ENCODE results near the gene BAZ1A.
"Not testable (repeated sequence)": the region's sequence is repeated elsewhere in the genome, so short reads cannot be mapped to it uniquely, and the experiment has no call there.

BAZ1A gene

DNA sequence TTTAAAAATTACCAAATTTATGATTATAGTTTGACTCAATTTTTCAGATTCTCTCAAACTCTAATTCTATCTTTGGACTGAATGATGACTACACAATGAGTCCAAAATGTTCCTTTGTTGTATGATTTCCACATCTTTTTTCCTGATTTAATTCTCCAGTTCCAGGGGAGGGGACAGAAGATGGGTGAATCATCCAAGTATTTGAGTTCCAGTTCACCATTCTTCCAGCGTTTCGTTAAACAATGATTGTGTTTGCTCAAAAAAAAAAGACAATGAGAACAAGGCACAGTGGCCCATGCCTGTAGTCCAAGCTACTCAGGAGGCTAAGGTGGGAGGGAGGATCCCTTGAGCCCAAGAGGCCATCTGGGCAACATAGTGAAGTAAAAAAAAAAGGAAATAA lies 23.8 kb downstream of the BAZ1A start:
- no peak for DNase-seq

DNA sequence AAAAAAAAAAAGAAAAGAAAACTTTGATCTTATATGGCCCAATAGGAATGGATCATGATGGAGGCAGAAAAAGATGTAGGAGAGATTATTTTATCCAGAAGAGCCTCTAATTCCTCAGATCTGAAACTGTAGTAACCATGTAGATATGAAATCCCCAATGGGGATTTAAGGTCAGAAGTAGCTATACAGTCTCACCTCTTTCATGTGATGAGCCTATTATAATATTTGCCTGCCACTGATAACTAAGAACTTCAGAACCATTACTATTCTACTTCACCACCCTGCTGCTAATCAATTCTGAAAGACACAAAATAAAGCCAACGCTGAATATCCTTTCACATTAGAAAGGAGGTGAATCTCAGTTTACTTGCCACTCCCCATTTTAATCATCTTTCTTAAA lies 29.3 kb downstream of the BAZ1A start:
- no peak for DNase-seq

DNA sequence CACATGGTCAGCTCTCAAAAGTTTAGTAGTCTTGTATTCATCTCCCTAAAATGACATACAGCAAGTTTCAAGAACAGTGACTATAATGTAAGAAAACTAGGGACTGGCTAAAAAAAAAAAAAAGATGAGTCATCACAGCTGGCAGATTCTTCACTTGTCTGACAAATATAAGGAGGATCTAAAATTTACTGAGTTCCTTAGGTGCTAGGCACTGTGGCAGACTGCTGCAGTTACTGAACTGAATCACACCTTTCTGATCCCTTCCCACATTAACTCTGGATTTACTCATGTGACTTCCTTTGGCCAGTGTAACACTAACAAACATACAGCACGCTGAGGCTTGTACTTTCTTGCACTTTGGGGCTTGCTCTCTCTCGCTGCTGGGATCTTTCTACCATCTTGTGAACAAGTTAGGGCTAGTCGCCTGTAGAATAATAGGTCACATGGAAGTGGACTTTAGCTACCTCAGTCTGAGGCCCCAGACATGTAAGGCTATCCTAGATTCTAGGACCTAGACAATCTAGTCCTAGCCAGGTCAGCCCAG lies 32.1 kb downstream of the BAZ1A start:
- peak; percentile 3 for DNase-seq

DNA sequence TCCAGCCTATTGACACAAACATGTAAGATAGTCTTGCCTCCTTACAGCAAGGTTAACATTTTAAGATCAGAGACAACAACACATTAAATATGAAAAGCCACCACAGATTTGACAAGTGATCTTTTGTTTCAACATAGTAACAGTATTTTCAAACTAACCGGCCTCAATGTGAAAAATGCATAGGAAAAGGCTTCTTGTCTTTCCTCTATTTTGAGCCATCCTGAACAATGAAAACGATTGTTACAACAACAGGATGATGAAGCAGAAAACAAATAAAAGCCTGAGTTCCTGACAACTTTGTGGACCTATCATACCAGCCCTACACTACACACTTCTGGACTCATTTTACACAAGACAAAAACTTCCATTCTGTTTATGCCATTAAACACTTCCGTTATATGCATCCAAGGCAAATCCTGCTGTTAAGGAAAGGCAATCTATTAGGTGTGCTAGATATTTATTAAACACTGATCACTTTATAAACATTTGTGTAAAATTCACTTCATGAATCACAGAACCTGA lies 37.3 kb downstream of the BAZ1A start:
- DNase-seq = no peak

DNA sequence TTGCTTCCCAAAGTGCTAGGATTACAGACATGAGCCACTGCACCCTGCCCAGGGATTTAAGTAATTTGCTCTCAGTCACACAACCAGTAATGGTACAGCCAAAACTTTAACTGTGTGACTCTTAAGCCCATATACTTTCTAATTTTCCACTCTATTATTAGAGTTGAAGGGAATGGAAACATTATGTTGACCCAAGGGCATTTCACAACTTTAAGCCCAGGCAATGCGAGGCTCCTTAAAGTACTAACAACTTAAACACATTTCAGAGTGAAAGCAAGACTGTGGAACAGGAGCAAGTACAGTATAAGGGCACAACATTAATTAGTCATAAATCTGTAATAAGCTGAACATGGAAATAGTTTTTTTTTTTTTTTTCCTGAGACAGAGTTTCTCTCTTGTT lies 39.8 kb downstream of the BAZ1A start:
- DNase-seq = no peak

DNA sequence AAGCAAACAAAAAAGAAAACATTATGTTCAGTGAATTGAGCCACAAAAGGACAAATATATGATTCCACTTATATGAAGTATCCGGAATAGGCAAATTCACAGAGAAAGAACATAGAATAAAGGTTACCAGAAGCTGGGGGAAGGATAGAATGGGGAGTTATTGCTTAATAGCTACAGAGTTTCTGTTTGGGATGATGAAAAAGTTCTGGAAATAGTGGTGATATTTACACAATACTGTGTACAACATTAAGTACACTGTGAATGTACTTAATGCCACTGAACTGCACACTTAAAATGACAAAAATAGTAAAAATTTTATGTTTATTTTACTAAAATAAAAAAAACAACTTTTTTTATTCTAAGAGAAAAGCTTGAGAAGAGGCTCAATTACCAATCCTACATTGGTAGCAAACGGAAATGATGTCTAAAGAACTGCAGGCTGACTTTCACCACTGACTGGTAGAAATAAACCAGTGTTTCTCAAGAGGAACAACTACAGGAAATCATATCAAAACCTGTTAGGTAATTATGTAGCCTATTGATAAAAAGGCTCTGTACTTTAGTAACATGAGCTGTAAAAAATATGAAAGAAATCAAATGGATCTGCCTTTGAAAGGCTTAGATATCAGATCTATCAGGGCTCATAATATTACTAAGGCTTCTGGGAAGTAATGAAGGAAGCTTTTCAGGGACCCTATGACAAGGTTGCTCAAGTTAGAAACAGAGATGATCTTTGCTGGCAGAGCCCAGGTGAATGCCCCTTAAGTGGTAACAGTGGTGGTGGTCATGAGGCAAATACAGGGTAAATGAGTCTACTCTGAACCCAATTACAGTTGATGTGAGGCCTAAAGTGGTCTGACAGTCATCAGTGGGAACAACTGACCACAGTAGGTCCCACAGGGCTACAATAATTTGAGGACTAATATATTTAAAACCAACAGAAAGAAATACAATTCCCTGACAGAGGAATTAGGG lies 41.3 kb downstream of the BAZ1A start:
- no peak for DNase-seq

DNA sequence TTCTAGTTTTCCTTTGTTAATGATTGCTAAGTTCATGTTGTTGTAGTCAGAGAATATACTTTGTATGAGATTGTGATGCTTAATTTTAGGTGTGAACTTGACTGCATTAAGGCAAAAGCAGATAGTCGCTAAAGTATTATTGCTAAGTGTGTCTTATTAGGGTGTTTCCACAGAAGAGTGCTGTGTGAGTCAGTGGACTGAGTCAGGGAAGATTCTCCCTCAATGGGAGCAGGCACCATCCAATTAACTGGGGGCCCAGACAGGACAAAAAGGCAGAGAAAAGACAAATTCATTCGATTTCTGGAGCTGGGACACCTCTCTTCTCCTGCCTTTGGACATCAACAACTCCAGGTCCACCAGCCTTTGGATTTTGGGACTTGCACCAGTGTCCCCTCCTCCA lies 48.5 kb downstream of the BAZ1A start:
- no peak for DNase-seq

DNA sequence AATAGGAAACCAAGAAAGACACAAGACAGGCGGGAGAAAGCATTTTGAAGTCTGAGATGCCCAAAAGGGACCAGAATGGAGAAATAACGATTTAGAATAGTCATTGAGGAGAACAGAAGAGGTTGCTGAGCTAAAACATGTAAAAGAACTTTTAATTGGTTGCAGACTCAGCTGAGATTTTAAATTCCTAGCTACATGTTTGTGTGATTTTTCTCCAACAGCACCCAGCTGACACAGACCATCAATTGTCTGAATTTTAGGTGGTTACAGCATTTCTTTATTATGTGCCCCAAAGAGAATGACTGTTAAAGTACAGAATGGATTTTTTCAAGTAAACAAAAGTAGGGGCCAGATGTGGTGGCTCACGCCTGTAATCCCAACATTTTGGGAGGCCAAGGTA lies 50.3 kb downstream of the BAZ1A start:
- DNase-seq = no peak

DNA sequence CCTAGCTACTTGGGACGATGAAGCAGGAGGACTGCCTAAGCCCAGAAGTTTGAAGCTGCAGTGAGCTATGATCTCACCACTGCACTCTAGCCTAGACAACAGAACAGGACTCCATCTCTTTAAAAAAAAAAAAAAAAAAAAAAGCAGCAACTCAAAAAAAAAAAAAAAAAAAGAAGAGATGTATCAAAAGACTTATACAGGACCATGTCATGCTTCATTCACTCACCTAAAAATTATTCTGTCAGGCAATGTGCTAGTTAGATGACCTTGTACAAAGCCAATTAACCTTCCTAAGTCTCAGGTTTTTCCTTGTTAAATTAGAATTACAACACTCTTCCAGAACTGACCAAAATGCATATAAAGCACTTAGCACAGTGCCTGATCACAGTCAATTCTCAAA lies 50.9 kb downstream of the BAZ1A start:
- no peak for DNase-seq

DNA sequence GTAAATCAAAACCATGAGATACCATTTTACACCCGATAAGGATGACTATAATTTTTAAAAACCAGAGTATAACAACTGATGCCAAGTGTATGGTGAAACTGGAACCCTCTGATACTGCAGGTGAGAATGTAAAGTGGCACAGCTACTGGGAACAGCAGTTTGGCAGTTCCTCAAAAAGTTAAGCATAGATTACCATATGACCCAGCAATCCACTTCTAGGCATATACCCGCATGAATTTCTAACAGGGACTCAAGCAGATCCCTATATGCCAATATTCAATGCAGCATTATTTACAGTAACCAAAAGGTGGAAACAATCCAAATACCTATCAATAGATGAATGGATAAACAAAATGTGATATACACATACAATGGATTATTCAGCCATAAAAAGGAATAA lies 57.4 kb downstream of the BAZ1A start:
- DNase-seq = no peak

DNA sequence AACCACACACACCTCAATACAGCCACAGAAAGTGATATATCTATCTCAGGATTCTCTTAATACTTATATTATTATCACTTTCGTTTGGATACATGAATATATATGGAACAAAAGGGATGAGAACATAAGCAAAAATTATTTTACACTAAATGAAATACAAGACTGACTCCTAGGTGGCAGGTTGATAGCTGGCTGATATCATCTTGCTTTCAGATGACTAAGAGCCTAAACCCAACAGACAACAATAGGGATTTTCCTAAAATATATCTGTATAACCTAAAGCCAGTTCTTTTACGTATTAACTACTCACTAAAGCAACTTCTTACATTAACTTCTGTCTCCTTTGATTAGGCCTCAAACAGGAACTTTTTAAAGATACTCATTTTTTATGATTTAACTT lies 65.1 kb downstream of the BAZ1A start:
- DNase-seq = no peak

DNA sequence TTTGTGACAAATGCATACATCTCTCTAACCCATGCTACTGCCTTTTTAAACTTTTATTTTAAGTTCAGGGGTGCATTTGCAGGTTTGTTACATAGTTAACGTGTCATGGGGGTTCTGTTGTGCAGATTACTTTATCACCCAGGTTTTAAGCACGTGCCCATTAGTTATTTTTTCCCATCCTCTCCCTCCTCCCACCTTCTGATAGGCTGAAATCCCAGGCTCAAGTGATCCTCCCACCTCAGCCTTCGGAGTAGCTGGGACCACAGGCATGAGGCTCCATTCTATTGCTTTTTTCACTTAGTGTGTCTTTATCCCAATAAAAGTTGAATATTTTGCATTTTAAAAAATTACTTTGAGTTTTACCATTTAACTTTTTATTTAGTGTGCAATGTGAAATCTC lies 68.9 kb downstream of the BAZ1A start:
- no peak for DNase-seq

DNA sequence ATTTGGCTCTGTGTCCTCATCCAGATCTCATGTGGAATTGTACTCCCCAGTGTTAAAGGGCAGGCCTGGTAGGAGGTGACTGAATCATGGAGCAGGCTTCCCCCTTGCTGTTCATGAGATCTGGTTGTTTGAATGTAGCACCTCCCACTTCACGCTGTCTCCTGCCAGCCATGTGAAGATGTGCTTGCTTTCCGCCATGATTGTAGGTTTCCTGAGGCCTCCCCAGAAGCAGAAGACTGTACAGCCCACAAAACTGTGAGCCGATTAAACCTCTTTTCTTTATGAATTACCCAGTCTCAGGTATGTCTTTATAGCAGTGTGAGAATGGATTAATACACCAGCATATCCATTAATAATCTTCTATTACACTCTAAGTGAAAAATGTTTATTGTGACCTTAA lies 70.2 kb downstream of the BAZ1A start:
- DNase-seq = no peak

DNA sequence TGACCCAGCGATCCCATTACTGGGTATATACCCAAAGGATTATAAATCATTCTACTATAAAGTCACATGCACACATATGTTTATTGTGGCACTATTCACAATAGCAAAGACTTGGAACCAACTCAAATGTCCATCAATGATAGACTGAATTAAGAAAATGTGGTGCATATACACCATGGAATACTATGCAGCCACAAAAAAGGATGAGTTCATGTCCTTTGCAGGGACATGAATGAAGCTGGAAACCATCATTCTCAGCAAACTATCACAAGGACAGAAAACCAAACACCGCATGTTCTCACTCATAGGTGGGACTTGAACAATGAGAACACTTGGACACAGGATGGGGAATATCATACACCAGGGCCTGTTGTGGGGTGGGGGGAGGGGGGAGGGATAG lies 76.3 kb downstream of the BAZ1A start:
- not testable (repeated sequence) for DNase-seq

DNA sequence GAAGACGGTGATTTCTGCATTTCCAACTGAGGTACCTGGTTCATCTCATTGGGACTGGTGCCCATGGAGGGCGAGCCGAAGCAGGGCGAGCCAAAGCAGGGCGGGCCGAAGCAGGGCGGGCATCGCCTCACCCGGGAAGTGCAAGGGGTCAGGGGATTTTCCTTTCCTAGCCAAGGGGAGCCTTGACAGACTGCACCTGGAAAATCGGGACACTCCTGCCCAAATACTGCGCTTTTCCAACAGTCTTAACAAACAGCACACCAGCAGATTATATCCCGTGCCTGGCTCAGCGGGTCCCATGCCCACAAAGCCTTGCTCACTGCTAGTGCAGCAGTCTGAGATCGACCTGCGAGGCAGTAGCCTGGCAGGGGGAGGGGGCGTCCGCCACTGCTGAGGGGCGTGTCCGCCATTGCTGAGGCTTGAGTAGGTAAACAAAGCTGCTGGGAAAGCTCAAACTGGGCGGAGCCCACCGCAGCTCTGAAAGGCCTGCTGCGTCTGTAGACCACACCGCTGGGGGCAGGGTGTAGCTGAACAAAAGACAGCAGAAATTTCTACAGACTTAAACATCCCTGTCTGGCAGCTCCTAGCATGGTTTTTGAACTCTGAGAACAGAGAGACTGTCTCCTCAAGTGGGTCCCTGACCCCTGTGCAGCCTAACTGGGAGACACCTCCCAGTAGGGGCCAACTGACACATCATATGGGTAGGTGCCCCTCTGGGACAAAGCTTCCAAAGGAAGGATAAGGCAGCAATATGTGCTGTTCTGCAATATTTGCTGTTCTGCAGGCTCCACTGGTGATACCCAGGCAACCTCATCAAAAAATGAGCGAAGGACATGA lies 77.2 kb downstream of the BAZ1A start:
- DNase-seq = no peak

DNA sequence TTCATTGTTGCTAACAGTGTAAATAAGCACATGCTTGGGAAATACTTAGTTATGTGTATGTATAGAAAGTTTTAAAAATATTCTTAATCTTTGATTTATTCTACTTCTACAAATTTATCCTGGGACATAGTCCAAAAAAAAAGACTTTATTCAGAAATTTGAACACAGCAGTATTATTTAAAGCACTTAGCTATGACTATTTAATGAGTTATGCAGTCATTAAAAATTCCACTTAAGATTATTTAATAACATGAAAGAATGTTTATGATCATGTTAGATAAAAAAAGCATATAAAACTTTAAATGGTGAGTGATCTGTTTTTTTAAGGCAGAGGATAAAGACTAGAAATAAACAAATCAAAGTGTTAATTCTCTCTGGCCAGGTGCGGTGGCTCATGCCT lies 78.3 kb downstream of the BAZ1A start:
- DNase-seq = no peak

DNA sequence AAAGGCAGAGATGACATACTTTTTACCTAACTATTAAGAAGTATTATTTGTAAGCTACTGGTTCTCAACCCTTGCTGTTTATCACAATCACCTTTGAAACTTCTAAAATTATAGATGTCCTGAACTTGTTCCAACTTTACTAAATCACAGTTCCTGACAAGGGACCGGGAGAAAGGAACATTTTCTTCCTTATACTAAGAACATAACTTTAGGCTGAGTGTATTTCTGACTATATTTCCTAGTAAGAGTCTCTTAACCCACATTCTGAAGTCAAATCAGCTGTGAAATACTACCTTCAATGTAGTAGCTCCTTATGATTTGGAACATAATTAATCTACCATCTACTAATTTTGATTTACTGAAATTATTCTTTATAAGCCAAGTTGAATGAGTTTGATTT lies 80.2 kb downstream of the BAZ1A start:
- no peak for DNase-seq

DNA sequence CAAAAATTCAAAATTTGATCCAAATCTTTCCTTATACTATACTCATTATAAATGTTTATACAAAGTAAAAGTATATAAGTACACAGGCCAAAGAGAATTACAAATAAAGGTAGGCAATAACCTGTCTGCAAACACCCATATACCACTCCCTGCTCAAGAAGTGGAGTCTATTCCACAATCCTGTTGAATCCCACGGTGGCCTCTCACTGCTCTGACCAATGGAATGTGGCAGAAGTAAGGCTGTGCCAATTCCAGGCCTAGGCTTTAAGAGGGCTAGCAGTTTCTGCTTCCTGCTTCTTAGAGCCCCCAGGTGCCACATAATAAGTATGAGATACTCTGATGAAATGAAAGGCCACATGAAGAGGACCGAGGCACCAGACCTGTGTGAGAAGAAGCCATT lies 80.9 kb downstream of the BAZ1A start:
- DNase-seq = no peak

DNA sequence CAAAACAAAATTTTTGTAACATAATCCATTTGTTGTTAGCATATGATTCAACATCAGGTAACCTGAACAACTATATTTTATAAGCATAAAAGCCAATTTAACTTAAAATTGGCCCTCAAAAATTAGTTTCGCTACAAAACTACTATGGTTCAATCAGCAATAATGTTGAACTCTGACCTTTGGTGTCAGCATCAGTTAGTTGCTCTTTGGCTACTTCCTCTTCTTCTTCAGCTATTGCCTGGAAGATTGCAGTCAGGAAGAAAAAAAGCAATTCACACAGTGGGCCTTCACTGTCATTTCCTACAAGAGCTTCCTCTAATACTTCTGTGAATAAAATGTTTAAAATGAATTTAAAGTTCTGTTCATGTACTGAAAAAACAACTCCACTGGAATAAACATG lies 82.6 kb downstream of the BAZ1A start:
- no peak for DNase-seq

DNA sequence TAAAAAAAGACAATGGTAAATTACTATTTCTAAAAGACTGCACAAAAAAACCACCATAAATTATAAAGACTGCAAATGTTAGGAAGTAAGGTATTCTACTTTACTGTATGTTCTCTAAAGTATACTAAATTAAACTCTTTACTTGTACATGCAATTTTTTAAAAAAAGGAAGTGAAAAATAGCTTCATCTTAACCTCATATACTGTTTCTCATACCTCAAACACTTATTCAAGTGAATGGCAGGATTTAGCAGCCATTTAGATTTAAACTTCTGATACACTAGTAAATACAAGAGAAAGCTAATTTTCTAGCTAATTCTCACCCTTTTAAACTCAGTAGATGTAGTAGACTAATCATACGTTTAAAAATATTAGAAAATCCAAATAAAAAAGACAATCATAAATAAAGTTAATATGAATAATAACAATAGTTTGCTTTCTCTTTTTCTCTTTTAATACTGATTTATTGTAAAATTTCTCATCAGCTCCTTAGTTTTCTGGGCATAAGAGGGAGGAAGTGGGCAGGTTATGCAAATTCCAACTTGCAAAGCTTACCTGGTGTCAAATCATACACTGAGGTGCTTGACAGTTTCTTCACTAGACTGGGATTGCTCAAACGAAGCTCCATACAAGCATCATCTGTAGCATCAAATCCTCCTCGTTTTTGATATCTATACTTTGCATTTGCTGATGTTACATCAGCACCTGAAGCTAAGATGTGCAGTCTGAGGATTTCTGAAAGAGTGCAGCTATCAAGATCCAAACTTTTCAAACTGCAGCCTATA lies 89.7 kb downstream of the BAZ1A start:
- no peak for DNase-seq

DNA sequence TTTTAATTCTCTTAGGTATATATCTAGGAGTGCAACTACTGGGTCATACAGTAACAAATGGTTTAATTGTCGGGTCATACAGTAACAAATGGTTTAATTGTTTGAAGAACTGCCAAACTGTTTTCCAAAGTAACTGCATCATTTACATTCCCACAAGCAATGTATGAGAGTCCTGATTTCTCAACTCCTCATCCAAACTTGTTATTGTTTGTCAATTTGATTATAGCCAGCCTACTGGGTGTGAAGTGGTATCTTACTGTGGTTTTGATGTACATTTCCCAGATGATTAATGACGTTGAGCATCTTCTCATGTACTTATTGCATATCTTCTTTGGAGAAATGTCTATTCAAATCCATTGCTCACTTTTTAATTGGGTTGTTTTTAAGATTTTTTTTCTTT lies 93.1 kb downstream of the BAZ1A start:
- DNase-seq = no peak

DNA sequence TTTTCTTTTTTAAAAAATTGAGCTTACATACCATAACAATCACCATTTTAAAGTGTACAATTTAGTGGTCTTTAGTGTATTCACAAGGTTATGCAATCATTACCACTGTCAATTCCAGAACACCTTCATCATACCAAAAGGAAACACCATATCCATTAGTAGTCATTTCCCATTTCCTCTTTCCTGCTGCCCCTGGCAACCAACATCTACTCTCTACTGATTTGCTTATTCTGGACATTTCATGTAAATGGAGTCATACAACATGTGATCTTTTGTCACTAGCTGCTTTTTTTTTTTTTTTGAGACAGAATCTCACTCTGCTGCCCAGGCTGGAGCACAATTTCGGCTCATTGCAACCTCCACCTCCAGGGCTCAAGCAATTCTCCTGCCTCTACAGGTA lies 93.9 kb downstream of the BAZ1A start:
- no peak for DNase-seq

DNA sequence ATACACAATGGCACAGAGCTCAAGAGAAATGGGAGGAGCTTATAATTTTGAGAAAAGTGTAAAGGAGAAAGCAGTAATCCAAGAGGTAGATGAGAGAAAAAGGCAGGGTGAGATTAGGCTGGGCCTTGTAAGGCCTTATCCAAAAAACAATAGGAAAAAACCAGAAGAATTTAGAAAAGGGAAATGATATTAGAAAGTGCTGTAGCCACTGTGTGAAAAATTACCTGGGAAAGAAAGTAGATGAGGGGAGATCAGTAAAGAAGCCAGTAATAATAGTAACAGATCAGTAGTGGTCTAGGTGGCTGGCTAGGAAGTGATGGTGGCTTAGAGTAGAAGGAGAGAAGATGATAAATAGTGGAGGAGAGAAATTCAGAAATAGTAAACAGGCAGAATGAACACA lies 94.5 kb downstream of the BAZ1A start:
- DNase-seq = no peak
